Measurements from ENCODE around the gene HIP1R.

The HIP1R gene

GRCh38 chr12:122848471-122849351 is 13.5 kb downstream of the HIP1R start:
- no peak for DNase-seq (ENCODE audit: low read depth in 2 of 2)

- DNase-seq (ENCODE audit: low read depth in 2 of 2) = no peak
Measured at GRCh38 chr12:122849352-122850047, 14.2 kb downstream of the HIP1R start.

DNA sequence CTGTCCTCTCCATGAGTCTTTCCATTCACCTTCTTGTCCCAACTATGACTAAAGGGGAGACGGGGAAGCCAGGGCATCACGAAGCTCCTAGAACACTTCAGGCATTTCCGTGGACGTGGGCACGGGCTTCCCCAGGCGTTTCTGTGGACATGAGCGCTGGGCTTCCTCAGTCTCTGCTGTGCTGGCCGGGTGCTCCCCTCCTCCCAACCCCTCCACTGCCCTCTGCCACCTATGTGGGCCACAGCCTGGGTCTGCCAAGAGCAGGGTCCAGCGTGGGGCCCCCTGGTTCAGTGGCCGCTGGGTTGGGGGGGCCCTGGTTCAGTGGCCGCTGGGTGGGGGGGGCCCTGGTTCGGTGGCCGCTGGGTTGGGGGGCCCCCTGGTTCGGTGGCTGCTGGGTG is 14.8 kb downstream of the HIP1R start:
- DNase-seq (ENCODE audit: low read depth in 2 of 2) = no peak

DNA sequence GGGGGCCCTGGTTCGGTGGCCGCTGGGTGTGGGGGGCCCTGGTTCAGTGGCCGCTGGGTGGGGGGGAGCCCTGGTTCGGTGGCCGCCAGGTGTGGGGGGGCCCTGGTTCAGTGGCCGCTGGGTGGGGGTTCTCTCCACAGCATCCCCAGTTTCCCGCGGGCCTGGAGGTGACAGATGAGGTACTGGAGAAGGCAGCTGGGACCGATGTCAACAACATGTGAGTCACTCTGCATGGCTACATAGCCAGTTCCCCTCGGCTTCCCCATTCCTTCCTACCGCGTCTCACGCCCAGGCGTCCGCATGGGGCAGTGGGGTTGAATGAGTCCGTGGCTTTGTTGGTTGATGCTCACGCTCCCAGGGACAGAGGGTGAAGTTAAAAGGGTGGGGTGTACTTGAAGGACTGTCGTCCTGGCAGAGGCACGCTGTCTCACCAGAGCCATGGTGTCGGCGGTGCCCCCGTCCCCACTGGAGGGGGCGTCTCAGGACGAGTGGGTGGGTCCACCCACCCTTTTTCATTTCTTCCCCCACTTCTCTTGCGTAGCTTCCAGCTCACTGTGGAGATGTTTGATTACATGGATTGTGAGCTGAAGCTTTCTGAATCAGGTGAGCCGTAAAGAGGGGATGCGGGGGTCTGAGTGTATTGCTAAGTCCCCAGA is 15.6 kb downstream of the HIP1R start:
- no peak for DNase-seq (ENCODE audit: low read depth in 2 of 2)

DNA sequence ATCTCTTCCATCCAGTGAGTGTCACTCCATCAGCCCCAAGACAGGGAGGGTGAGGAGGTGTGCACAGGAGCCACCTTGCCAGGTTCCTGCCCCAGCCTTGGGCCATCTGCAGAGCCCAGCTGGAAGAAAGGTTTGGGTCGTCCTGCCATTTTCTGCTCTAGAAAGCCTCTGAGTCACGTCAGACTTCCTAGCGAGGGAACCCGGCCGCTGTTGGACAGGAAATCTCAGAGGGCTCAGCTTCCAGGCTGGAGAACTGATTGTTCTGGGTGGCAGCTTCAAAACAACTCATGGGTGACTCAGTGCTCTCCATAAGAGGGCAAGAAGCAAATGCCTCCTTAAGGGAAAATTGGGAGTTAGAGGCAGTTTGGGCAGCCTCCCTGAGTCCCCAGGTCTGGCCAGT is 16.6 kb downstream of the HIP1R start:
- no peak for DNase-seq (ENCODE audit: low read depth in 2 of 2)

GRCh38 chr12:122852336-122853275 is 17.3 kb downstream of the HIP1R start:
- DNase-seq (ENCODE audit: low read depth in 2 of 2) = no peak

- no peak for DNase-seq (ENCODE audit: low read depth in 2 of 2)
Measured at GRCh38 chr12:122853582-122854245, 18.5 kb downstream of the HIP1R start.

DNA sequence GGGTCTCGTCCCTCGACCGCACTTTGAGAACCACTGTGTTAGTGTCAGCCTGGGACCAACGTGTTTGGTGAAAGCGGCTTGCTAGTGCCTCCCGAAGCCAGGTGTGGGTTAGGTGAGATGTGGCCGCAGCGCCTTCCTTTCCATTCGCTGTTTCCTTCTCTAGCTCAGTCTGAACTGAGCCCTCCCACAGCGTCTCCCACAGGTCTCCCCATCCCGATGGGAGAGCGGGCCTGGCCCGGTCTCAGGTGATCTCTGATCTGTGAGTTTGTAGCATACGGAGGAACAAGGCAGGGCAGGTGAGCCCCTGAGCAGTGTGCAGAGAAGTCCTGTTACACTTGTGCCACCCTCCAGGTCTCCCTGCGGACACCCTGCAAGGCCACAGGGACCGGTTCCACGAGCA is 19.3 kb downstream of the HIP1R start:
- DNase-seq (ENCODE audit: low read depth in 2 of 2) = no peak

GRCh38 chr12:122855071-122855829 is 20.0 kb downstream of the HIP1R start:
- no peak for DNase-seq (ENCODE audit: low read depth in 2 of 2)

- DNase-seq (ENCODE audit: low read depth in 2 of 2) = no peak
Measured at GRCh38 chr12:122855928-122856831, 20.9 kb downstream of the HIP1R start.

DNA sequence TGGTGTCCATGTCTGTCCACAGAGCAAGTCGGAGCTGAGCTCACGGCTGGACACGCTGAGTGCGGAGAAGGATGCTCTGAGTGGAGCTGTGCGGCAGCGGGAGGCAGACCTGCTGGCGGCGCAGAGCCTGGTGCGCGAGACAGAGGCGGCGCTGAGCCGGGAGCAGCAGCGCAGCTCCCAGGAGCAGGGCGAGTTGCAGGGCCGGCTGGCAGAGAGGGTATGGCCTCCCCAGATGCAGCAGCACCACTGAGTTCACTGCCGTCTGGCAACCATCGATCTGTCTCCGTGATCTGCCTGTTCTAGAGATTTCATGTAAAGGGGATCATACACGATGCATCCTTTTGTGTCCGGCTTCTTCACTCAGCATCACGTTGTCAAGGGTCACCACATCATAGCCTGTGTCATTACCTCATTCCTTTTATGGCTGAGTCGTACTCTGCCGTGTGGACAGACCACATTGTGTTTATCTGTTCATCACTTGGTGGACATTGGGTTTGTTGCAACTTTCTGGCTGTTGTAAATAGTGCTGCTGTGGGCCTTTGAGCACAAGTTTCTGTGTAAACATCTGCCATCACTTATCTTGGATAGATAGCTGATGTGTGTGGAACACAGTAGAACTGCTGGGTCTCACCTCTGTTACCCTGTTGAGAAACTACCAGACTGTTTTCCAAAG is 21.9 kb downstream of the HIP1R start:
- DNase-seq (ENCODE audit: low read depth in 2 of 2) = no peak

DNA sequence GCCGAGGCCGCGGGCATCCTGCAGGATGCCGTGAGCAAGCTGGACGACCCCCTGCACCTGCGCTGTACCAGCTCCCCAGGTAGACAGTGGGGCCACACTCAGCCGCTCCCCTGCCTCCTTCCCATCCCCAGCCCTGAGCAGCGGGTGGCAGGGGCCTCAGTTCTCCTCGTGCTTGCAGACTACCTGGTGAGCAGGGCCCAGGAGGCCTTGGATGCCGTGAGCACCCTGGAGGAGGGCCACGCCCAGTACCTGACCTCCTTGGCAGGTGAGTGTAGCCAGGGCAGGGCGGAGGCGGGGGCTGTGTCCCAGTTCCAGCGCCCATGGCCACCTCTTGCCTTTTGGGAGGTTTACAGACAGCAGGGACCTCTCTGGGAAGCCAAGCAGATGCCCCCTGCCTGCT is 22.9 kb downstream of the HIP1R start:
- DNase-seq (ENCODE audit: low read depth in 2 of 2) = no peak

GRCh38 chr12:122858591-122859302 is 23.5 kb downstream of the HIP1R start:
- no peak for DNase-seq (ENCODE audit: low read depth in 2 of 2)

- DNase-seq (ENCODE audit: low read depth in 2 of 2) = no peak
Measured at GRCh38 chr12:122859303-122860039, 24.2 kb downstream of the HIP1R start.

DNA sequence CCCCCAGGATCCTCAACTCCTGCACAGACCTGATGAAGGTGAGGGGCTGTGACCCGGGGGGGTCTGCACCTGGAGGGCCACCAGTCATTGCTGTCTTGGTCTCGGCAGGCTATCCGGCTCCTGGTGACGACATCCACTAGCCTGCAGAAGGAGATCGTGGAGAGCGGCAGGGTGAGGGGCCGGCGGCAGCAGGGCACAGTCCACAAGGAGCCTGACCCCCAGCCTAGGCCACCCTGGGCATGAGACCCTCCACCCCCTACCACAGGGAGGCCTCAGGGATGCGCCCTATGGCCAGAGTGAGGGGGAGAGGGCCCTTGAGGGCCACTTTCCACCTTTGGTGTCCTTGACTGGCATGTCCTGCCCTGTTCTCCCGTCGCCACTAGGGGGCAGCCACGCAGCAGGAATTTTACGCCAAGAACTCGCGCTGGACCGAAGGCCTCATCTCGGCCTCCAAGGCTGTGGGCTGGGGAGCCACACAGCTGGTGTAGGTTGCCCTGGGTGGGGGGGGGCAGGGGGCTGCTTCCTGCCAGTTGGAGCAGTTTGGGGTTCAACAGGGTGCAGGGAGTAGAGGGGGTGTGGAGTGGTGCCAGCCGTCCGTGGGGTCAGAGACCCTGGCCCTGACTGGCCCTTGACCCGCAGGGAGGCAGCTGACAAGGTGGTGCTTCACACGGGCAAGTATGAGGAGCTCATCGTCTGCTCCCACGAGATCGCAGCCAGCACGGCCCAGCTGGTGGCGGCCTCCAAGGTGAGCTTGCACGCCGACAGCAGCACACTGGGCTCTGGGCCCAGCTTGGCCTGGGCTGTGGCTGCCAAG is 25.0 kb downstream of the HIP1R start:
- peak; percentile 46 to 58 for DNase-seq (ENCODE audit: low read depth in 2 of 2)

GRCh38 chr12:122860854-122861586 is 25.8 kb downstream of the HIP1R start:
- DNase-seq (ENCODE audit: low read depth in 2 of 2) = no peak
